ENCODE results near the gene AMPD2.

The AMPD2 gene

DNA sequence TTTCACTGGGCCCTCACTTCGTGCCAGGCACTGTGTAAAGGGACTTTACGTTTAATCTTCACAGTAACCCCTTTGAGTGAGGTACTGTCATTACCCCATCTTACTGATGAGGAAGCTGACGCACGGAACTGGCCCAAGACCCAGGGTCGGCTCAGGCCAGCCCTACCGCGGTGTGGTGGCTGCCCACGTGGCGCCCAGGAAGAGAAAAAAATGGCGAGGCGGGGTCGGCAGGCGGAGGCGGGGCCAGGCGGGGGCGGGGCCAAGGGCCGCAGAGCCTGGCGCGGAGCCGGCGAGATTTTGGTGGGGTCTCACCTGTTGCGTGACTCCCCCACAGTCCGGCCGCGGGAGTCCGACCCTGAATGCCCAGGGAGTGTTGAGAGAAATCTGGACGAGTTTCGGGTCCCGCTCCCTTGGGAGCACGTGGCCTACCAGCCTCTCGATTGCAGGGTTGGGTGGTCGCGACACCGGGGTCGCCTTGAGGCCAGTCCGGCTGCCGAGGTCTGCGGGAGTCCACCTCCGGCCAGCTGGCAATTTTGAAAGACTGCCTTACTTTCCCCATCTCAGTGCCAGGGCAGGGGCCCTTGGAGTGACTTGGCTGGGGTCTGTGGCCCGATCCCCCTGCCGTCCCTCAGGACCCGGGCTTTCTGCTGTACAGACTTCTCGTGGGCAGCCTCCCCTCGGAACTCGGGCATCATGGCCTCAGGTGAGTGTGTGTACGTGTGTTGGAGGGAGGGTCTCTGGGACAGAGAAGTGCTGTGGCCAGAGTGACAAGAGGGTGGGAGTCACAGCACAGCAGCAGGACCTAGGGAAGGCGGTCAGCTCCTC, at the start of gene AMPD2, which contains the start of gene GNAT2:
TSS of gene AMPD2 (plus strand) at position 262 of the 825 bp plus-strand sequence. CDS start 1,339 bp downstream, outside the sequence.
TSS of gene GNAT2 (minus strand) at position 41 of the 825 bp plus-strand sequence. CDS start 6,746 bp downstream, outside the sequence.
- peak; percentile 28 to 50 (median 46) for DNase-seq

DNA sequence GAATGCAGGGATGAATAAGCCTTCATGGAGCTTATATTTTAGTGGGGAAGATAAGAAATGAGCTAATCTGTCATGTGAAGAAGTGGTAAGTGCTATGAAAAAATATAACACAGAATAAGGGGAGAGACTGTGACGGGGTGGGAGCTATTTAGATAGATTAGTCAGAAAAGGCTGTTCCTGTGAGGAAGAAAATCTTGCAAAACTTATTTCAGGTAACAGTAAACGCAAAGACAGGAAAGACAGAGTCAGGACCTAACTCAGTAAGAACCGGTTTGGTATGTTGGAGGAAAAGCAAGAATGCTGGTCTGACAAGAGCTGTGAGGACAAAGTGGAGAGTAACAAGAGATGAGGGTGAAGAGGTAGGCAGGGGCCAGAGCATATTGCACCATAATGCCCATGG, 49.2 kb upstream of the AMPD2 start:
- DNase-seq: no peak

DNA sequence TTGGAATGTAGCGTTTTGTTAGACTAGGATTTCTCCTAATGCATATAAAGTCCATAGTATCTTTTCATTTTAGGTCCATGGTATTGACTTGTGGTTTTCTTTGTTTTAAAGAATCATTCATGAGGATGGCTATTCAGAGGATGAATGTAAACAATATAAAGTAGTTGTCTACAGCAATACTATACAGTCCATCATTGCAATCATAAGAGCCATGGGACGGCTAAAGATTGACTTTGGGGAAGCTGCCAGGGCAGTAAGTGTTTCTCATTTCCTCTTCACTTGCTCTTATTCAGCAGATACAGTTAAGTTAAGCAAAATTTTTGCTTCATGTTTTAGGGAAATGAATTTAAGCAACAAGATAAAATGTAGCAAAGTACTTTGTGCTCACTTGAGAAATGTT, 45.9 kb upstream of the AMPD2 start:
- DNase-seq: no peak

DNA sequence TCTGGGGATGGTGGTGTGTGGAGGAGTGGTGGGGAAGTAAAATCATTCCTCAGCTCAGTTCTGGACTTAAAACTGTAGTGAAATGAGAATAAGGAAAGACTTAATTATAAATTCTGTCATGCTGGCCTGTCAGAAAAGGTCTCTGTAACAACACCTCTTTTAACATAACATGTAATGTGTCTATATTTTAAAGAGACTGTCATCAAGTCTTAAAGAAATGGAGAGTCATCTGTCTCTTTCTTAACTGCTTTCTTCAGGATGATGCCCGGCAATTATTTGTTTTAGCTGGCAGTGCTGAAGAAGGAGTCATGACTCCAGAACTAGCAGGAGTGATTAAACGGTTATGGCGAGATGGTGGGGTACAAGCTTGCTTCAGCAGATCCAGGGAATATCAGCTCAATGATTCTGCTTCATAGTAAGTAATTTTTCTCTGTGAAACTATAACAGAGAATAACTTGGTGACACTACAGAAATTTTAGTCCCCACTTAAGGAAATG, 40.6 kb upstream of the AMPD2 start:
- DNase-seq: no peak

DNA sequence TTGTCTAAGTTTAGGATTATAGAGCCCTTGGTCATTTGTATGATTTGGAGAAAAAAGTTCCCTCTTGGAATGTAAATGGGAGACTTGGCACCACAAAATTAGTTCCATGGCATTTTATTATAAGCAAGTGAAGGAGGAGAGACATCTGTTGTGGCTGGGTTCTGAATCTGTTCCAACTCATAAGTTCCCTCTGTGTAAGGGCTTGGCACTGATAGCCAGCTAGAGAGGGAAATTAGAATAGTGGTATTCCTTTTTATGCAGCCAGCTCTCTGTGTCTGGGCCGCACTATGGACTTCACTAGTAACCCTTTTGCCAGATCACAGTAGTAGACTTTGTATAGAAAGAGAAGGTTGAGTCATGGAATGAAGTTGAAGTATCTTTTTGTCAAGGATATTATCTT, 40.1 kb upstream of the AMPD2 start:
- DNase-seq: no peak

- no peak for DNase-seq
Measured at GRCh38 chr1:109582021-109582420, 37.6 kb upstream of the AMPD2 start.

- DNase-seq: no peak
Measured at GRCh38 chr1:109584766-109585165, 34.9 kb upstream of the AMPD2 start.

DNA sequence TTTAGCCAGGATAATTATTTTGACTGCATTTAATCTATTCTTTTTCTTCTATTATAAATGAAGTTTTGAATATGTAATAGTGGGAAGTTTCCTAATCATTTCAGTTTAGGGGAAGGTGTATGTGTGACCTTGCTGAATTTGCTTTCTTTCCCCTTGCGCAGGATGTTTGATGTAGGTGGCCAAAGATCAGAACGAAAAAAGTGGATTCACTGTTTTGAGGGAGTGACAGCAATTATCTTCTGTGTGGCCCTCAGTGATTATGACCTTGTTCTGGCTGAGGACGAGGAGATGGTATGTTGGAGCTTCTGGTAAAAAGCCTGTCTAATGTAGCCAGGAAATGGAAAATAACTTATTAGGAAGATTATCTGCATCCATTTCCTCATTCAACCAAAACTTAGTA, 33.6 kb upstream of the AMPD2 start:
- no peak for DNase-seq

- DNase-seq: no peak
Measured at GRCh38 chr1:109589177-109589576, 30.5 kb upstream of the AMPD2 start.

GRCh38 chr1:109589679-109590078, 30.0 kb upstream of the AMPD2 start:
- no peak for DNase-seq

- no peak for DNase-seq
Measured at GRCh38 chr1:109592916-109593315, 26.7 kb upstream of the AMPD2 start.

- DNase-seq: no peak
Measured at GRCh38 chr1:109595531-109595930, 24.1 kb upstream of the AMPD2 start.

GRCh38 chr1:109598156-109598555, 21.5 kb upstream of the AMPD2 start:
- no peak for DNase-seq

GRCh38 chr1:109598655-109599054, 21.0 kb upstream of the AMPD2 start:
- no peak for DNase-seq

GRCh38 chr1:109603229-109603628, 16.4 kb upstream of the AMPD2 start:
- no peak for DNase-seq

- DNase-seq: no peak
Measured at GRCh38 chr1:109605381-109605780, 14.3 kb upstream of the AMPD2 start.

DNA sequence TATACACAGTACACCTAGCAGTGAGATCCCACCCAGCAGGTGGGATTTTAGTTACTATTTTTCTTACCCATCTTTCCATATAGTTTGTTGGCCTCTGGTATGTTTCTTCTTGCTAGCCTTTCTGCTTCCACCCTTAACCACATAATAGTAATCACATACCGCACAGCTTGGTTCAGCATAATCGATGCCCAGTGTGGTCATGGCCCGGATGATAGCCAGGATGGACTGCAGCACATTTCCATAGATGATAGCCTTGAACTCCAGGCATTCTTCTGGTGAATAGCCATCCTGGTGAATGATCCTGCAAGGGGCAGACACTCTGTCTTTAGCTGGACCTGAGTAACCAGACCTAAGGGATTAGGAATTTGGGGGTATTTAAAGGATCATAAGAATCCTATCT, 9.8 kb upstream of the AMPD2 start:
- DNase-seq: no peak

DNA sequence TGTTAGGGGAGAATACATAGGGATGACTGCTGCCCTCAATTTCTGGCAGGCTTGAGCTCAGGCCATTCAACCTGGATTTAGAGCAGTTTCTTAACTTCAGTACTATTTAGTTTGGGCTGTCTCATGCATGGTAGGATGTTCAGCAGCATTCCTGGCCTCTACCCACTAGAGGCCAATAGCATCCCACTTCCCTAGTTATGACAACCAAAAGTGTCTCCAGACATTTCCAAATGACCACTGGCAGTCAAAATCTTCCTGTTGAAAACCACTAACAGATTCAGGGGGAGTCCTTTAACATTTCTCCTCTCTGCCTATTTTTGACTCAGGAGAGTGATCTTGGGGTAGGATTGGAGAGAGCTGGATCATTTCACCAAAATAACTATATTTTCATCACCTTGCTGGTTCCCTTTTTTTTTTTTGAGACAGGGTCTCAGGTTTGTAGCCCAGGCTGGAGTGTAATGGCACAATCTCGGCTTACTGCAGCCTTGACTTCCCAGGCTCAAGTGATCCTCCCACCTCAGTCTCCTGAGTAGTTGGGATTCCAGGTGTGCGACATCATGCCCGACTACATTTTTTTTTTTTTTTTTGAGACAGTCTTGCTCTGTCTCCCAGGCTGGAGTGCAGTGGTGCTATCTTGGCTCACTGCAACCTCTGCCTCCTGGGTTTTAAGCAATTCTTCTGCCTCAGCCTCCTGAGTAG, 8.9 kb upstream of the AMPD2 start:
- no peak for DNase-seq

DNA sequence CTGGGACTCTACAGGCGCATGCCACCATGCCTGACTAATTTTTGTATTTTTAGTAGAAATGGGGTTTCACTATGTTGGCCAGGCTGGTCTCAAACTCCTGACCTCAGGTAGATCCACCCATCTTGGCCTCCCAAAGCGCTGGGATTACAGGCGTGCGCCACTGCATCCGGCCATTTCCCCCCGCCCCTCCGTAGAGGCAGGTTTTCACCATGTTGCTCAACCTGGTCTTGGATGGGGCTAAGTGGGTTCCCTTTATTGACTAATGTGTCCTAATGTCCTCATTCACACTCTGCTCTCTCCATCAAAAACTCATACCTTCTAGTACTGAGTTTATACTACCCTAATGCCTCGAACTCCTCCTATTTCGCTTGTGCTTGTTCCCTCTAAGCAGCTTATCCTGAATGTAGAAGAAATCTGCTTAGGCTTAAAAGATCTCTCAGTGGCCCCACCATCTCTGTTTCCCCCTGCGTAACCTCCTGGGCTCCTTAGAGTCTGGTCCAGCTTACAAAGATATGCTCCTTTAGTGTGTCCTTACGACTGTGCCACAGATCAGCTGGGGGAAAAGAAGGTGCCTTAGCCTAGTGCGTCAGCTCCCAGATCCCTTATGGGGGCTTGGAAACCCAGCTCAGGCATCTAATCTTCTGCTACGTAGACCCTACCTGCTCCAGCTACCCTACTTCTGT, 8.2 kb upstream of the AMPD2 start:
- DNase-seq: no peak

DNA sequence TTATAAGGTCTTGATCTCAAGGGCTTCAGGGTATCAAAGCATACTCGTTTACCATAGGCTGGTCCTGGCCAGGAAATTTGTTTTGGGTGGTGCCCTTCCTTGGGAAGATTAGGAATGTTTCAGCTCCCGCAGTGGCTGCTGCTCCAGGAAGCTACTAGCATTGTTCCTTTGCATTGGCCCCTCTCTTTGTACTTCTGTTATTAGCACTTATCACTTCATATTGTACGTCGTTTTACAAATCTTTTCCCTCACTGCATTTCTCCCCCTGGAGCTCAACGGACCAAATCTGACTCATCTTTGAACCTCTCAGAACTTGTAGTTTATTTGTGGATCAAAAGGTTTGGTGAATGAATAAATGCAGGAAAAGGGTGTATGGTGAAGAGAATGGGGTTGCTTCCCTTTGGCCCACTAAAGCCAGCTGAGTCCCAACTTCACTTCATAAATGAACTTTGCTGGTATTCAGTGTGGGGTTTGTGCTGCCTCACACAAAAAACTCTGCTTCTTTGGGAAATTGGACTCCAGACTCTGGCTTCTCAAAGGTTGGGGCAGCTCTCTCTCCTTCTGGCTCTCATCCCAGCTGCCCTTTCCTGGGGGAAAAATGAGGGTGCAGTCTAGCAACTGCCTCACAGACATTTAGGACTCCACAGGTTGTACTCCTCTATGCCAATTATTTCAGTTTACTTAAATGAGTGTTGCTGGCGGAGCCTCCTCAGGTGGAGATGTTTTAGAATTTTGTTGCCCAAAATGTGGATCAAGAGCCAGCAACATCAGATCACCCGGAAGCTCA, 6.1 kb upstream of the AMPD2 start:
- DNase-seq: no peak

DNA sequence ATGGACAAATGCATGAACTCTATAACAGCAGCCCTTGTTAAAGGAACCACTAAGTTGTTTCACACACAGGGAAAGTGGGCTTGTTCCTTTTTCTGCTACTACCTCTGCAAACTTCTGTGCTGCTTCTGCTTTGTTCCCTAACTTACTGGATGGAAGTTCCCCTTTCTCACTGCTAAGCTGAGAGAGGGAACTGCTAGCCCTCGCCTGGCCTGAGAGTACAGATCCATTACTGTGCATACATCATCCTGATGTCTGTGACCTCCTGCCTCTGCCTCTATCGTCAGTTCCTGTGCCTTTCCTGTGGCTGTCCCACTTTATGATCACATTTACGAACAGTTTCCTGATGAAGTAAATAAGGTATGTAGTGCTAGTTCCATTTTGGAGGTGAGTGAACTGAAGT, 3.8 kb upstream of the AMPD2 start:
- no peak for DNase-seq

DNA sequence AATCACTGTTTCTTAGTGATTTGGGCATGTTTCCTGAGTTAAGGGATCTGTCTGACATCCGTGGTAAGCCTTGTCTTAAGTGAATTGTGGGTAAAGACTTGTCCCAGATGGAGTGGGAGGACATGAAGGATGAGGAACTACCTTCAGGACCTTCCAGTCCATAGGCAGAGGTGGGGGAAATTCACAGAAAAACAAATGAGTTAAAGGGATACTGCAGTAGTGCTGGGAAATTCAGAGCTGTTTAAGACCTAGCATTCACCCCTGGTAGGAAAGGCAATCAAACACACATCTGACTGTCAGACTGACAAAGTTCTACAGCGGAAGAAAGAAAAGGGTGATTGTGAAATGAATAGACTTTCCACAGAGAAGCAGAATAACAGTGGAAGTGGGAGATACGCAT, 3.2 kb upstream of the AMPD2 start:
- no peak for DNase-seq
